ENCODE results near the gene CTDP1.

GRCh38 chr18:79746730-79747129 is 67.1 kb downstream of the CTDP1 start:
- TF ChIP-seq, protein P1, sequence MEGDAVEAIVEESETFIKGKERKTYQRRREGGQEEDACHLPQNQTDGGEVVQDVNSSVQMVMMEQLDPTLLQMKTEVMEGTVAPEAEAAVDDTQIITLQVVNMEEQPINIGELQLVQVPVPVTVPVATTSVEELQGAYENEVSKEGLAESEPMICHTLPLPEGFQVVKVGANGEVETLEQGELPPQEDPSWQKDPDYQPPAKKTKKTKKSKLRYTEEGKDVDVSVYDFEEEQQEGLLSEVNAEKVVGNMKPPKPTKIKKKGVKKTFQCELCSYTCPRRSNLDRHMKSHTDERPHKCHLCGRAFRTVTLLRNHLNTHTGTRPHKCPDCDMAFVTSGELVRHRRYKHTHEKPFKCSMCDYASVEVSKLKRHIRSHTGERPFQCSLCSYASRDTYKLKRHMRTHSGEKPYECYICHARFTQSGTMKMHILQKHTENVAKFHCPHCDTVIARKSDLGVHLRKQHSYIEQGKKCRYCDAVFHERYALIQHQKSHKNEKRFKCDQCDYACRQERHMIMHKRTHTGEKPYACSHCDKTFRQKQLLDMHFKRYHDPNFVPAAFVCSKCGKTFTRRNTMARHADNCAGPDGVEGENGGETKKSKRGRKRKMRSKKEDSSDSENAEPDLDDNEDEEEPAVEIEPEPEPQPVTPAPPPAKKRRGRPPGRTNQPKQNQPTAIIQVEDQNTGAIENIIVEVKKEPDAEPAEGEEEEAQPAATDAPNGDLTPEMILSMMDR (IDR thresholded peaks at IDR 0.05) = no peak
- TF ChIP-seq EP300 (IDR thresholded peaks at IDR 0.05) = no peak

Data from tibial nerve (tissue), 4 donors.